Osteocyte (in vitro differentiated cells): ENCODE results near the gene UBA7. TPM values are rescaled to one million over a fixed set of nuclear protein-coding genes. Genes with fewer than 3 reads are reported as not detected.
"Not testable (repeated sequence)": the region's sequence is repeated elsewhere in the genome, so short reads cannot be mapped to it uniquely, and the experiment has no call there.

ENCODE experiments used
- DNase-seq: peaks from one replicate; pipeline ENCODE4 v3.0.0; 2021; ENCODE audit warnings: mixed read lengths; ENCODE audit not compliant: unreplicated experiment; ENCODE audit errors: extremely low spot score
- H3K27ac Mint-ChIP-seq: one replicate; pipeline ENCODE4 v1.8.0; 2021; ENCODE audit warnings: mild to moderate bottlenecking, mixed read lengths; ENCODE audit not compliant: unreplicated experiment
- H3K27me3 Mint-ChIP-seq: one replicate; pipeline ENCODE4 v1.8.0; 2021; ENCODE audit warnings: mixed read lengths; ENCODE audit not compliant: unreplicated experiment
- H3K36me3 Mint-ChIP-seq: one replicate; pipeline ENCODE4 v1.8.0; 2021; ENCODE audit warnings: mixed read lengths; ENCODE audit not compliant: unreplicated experiment
- H3K4me1 Mint-ChIP-seq: one replicate; pipeline ENCODE4 v1.8.0; 2021; ENCODE audit warnings: mixed read lengths; ENCODE audit not compliant: unreplicated experiment
- H3K4me3 Mint-ChIP-seq: one replicate; pipeline ENCODE4 v1.8.0; 2021; ENCODE audit warnings: mild to moderate bottlenecking, moderate library complexity, mixed read lengths; ENCODE audit not compliant: unreplicated experiment
- H3K9me3 Mint-ChIP-seq: one replicate; pipeline ENCODE4 v1.8.0; 2021; ENCODE audit warnings: mixed read lengths; ENCODE audit not compliant: unreplicated experiment
- total RNA-seq: library from RNA; stranded (reverse); gene quantifications from 2 replicates; pipeline ENCODE4 v1.2.1, GENCODE V29; 2021
- TF ChIP-seq, protein P1 (sequence below): fragments of 200-600 bp; sonication (generic); IDR thresholded peaks from 2 replicates; pipeline ENCODE4 v1.5.0; 2021; ENCODE audit warnings: antibody characterized with exemption, mild to moderate bottlenecking, moderate library complexity

Gene UBA7
- total RNA-seq, 1 donor from 2014 or later: 63.6 TPM

GRCh38 chr3:49787182-49787464, 26.6 kb downstream of the UBA7 start:
- Mint-ChIP-seq H3K9me3 (no peaks in the 10 kb centered on the region), H3K4me1 (peaks cover 26% of the 10 kb centered on the region), H3K36me3 (peaks cover 4% of the 10 kb centered on the region), H3K27me3 (no peaks in the 10 kb centered on the region), H3K4me3 (peak overlapping the region; percentile 86), H3K27ac (peak overlapping the region; percentile 97)
- DNase-seq: no peak
- TF ChIP-seq, protein P1, sequence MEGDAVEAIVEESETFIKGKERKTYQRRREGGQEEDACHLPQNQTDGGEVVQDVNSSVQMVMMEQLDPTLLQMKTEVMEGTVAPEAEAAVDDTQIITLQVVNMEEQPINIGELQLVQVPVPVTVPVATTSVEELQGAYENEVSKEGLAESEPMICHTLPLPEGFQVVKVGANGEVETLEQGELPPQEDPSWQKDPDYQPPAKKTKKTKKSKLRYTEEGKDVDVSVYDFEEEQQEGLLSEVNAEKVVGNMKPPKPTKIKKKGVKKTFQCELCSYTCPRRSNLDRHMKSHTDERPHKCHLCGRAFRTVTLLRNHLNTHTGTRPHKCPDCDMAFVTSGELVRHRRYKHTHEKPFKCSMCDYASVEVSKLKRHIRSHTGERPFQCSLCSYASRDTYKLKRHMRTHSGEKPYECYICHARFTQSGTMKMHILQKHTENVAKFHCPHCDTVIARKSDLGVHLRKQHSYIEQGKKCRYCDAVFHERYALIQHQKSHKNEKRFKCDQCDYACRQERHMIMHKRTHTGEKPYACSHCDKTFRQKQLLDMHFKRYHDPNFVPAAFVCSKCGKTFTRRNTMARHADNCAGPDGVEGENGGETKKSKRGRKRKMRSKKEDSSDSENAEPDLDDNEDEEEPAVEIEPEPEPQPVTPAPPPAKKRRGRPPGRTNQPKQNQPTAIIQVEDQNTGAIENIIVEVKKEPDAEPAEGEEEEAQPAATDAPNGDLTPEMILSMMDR: no peak

GRCh38 chr3:49786357-49787181, 27.2 kb downstream of the UBA7 start, which contains the start of gene IP6K1:
Gene IP6K1 (minus strand): TSS chr3:49786542. CDS start chr3:49748040, 38,502 bp downstream.
- Mint-ChIP-seq H3K4me3 (peak within 1 kb of the TSS; percentile 86), H3K4me1 (peaks cover 26% of the 10 kb centered on the region), H3K27ac (peak within 1 kb of the TSS; percentile 97), H3K9me3 (no peaks in the 10 kb centered on the region), H3K27me3 (no peaks in the 10 kb centered on the region), H3K36me3 (peaks cover 4% of the 10 kb centered on the region)
- TF ChIP-seq, protein P1: no peak
- DNase-seq: peak; percentile 100

GRCh38 chr3:49785565-49786356, 28.0 kb downstream of the UBA7 start:
- peaks cover 33% of the 10 kb centered on the region for H3K4me1 Mint-ChIP-seq
- H3K27me3 Mint-ChIP-seq: no peaks in the 10 kb centered on the region
- H3K4me3 Mint-ChIP-seq: peak overlapping the region; percentile 86
- DNase-seq: no peak
- TF ChIP-seq, protein P1: no peak
- peaks cover 4% of the 10 kb centered on the region for H3K36me3 Mint-ChIP-seq
- H3K9me3 Mint-ChIP-seq: no peaks in the 10 kb centered on the region
- H3K27ac Mint-ChIP-seq: peak overlapping the region; percentile 85

- not testable (repeated sequence) for H3K4me3 Mint-ChIP-seq, DNase-seq, H3K27me3 Mint-ChIP-seq, H3K36me3 Mint-ChIP-seq, H3K27ac Mint-ChIP-seq, H3K9me3 Mint-ChIP-seq
- H3K4me1 Mint-ChIP-seq: peaks cover 51% of the 10 kb centered on the region
Measured at GRCh38 chr3:49782277-49782676, 31.5 kb downstream of the UBA7 start.

GRCh38 chr3:49781415-49782199, 32.1 kb downstream of the UBA7 start:
- H3K27ac Mint-ChIP-seq: peak overlapping the region; percentile 2
- no peak for DNase-seq
- TF ChIP-seq, protein P1: no peak
- H3K36me3 Mint-ChIP-seq: peaks cover 7% of the 10 kb centered on the region
- peaks cover 44% of the 10 kb centered on the region for H3K4me1 Mint-ChIP-seq
- no peaks in the 10 kb centered on the region for H3K27me3 Mint-ChIP-seq
- no peaks in the 10 kb centered on the region for H3K9me3 Mint-ChIP-seq
- no peak overlapping the region for H3K4me3 Mint-ChIP-seq

GRCh38 chr3:49780975-49781365, 32.8 kb downstream of the UBA7 start:
- not testable (repeated sequence) for H3K36me3 Mint-ChIP-seq, H3K4me3 Mint-ChIP-seq, H3K27me3 Mint-ChIP-seq, DNase-seq, H3K9me3 Mint-ChIP-seq
- H3K27ac Mint-ChIP-seq: peak overlapping the region; percentile 2
- H3K4me1 Mint-ChIP-seq: peaks cover 43% of the 10 kb centered on the region
